GM21529 (cell line): ENCODE results near the gene TULP1.

ENCODE experiments used
- ATAC-seq: cut with Tn5 transposase; IDR thresholded peaks from one replicate; pipeline ENCODE4 v1.9.1; 2021; ENCODE audit not compliant: unreplicated experiment

TULP1 gene

GRCh38 chr6:35468181-35468979 lies 44.3 kb downstream of the TULP1 start, which contains the start of gene RPL10A:
RPL10A (plus strand) TSS chr6:35468401; CDS start chr6:35468435, 34 bp downstream.
- peak; percentile 68 for ATAC-seq

- no peak for ATAC-seq
Observed at GRCh38 chr6:35465646-35466045, 47.0 kb downstream of the TULP1 start.

GRCh38 chr6:35463292-35463691 lies 49.4 kb downstream of the TULP1 start:
- ATAC-seq = no peak

- ATAC-seq = no peak
Observed at GRCh38 chr6:35461270-35461669, 51.4 kb downstream of the TULP1 start.

- ATAC-seq = no peak
Observed at GRCh38 chr6:35457907-35458306, 54.8 kb downstream of the TULP1 start.

GRCh38 chr6:35454391-35455110 lies 58.1 kb downstream of the TULP1 start:
- no peak for ATAC-seq

- no peak for ATAC-seq
Observed at GRCh38 chr6:35453236-35453635, 59.5 kb downstream of the TULP1 start.

GRCh38 chr6:35452183-35453090 lies 60.3 kb downstream of the TULP1 start, which contains the start of gene FANCE:
FANCE (plus strand) TSS chr6:35452338; CDS start chr6:35452546, 208 bp downstream.
- ATAC-seq = peak; percentile 89

- ATAC-seq = no peak
Observed at GRCh38 chr6:35451354-35452182, 61.1 kb downstream of the TULP1 start.

GRCh38 chr6:35449287-35449881 lies 63.3 kb downstream of the TULP1 start:
- ATAC-seq = no peak

GRCh38 chr6:35448191-35448590 lies 64.5 kb downstream of the TULP1 start:
- ATAC-seq = no peak
